Measurements from ENCODE around the gene C9orf72.
"Not testable (repeated sequence)": the region's sequence is repeated elsewhere in the genome, so short reads cannot be mapped to it uniquely, and the experiment has no call there.

The C9orf72 gene

DNA sequence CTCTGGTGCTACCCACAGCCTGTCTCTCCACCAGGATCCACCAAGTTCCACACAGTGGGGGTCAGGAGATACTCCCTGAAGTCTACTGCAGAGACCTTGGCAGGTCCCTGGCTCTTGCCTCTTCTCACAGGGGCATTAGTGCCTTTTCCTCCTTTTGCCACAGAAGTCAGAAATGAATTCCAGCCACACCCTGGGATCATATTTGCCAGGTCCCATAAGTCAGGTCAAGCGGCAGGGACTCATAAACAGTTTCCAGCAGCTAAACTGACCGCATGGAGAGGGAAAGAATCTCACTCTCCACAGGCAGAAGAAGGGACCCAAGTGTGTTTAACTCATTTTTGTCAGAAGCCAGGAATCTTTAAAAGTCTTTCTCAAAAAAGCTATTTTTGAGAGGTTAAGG, 62.5 kb downstream of the C9orf72 start:
- DNase-seq = no peak

DNA sequence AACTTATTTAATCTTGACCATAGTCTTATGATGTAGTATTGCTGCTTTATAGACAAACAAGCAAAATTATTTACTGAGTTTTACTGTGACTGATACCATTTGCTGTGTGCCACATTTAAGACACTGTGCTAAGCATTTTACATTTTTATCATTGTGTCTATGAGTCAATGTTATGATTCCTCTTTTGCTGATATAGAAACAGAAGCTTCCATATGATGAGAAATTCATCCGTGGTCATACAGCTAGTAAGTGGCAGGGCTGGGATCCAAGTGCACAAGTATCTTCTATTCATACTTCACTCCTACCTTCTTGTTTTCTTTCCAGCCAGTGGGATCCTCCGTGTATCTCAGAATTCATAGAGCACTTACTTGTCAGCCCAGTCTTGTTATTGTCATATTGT, 66.3 kb downstream of the C9orf72 start:
- no peak for DNase-seq

DNA sequence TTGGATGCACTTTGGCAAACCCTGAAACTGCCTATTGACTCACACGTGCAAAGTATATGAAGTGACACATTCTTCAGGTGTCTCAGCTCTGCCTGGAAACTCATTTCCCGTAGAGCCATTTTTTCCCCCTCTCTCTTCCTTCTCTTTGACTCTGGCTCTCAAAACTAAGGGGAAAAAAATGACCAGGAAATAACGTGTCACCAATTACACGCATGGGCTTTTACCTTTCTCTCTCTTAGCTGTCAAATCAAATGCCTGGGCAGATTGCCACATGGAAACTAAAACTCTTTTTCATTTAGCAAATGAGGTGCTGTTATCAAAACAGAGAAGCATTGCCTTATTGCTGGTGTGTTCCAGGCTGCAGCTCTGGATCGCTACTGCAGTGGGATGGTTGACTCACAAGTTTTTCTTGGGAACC, 67.5 kb downstream of the C9orf72 start:
- no peak for DNase-seq

DNA sequence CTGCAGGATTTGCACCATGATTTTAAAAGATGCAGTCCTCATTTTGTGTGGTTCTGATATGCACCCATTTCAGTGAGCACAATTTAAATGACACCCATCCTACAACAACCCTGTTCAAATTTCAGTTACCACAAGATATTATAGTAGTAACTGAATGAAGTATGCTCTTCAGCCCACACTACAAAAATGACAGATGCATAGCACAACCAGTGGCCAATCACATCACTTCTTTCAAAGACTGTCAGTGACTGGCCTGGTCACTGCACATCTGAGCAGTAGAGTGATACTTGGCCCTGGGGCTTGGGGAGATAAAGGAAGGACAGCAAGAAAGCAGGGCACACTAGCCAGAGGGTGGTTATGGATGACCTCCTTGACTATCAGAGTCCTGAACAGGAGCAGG, 69.0 kb downstream of the C9orf72 start:
- DNase-seq = no peak

DNA sequence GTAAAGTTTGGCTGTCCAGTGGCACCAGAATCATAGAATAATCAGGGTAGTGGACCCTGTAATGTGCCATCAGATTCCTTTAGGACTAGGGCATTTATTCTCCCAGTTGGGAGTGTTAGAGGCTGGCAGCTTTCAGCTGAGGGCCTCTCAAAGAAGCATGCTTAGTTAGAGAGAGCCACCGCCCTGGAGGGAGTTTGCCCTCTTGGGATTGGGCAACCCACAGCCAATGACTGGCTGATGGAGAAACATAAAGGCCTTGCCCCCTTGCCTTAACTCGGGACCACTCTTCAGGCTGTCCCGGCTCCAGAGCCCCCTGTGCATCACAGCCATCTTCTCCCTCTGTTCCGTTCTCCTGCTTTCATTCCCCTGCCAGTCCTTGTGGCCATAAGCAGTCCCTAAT, 69.7 kb downstream of the C9orf72 start:
- no peak for DNase-seq

DNA sequence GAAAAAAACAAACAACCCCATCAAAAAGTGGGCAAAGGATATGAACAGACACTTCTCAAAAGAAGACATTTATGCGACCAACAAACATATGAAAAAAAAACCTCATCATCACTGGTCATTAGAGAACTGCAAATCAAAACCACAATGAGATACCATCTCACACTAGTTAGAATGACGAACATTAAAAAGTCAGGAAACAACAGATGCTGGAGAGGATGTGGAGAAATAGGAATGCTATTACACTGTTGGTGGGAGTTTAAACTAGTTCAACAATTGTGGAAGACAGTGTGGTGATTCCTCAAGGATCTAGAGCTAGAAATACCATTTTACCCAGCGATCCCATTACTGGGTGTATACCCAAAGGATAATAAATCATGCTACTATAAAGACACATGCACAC, 72.4 kb downstream of the C9orf72 start:
- DNase-seq = not testable (repeated sequence)

DNA sequence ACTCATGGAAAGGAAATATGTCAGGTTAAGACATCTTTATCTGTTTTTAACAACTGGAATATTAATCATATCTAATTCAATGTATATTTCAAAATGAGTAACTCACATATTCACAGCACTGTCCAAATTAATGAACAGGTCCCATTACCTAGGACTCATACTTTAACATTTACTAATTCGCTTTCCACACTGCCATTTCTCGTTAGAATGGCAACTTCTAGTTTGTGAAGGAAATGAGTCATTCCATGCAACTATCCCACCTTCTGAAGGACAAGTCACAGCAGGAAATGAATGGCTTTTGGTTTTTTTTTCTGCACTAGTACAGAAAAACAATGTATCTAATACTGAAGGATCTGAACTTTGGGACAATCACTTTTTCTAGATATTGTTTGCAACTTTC, 73.8 kb downstream of the C9orf72 start:
- no peak for DNase-seq

DNA sequence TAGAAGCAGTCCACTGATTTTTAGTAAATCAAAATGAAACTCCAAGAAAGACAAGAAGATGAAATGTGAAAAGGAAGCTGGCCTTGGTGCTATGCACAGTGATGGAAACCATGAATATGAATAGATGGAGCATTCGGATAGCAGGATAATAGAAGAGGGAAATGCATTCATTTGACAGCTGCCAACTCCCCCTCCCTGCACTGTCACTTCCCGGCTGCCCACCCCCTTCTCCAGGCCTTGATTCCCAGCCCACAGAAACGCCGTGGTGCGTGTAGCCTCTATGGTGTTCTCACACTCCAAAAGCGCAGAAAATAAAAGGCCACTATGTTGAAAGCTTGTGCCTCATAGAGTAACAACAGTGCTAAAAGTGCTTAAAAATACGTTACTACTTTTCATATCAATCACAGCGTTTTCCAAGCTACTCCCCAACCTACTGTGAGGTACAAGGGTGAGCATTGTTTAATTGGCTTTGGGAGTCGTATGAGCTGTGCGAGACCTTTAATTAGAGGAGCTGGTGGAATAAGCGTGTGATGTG, 75.3 kb downstream of the C9orf72 start:
- DNase-seq = no peak

Measured in T-helper 9 cell (primary cell).